Naive thymus-derived CD8-positive, alpha-beta T cell (primary cell): Measurements from ENCODE around the gene VPS41. TPM values are rescaled to one million over a fixed set of nuclear protein-coding genes. Genes with fewer than 3 reads are reported as not detected.

Source experiments
- polyA plus RNA-seq, 3 donors: library from polyadenylated mRNA; unstranded; fragments of 300-500 nt; fragmentation: Illumina TruSeq; gene quantifications; one replicate each; pipeline ENCODE4 v1.2.3, GENCODE V29; 2021
- total RNA-seq, 8 experiments: library from RNA in 2 of 8; stranded (reverse) in 2 of 8; gene quantifications; one replicate each; pipeline ENCODE4 v1.2.3 and lab custom pipeline; 2021 to 2026

Gene VPS41
- total and polyA plus RNA-seq, 5 experiments from 2014 or later: 33.3 to 66.0 (median 43.2) TPM

Other genes starting within 250 kb of the VPS41 start
- not detected for gene POU6F2, start 68.7 kb upstream of the VPS41 start, total RNA-seq
- not detected for gene POU6F2, start 68.7 kb upstream of the VPS41 start, polyA plus RNA-seq